HG03159 (cell line): ENCODE data around the gene PIWIL4.
"Not testable (repeated sequence)": the region's sequence is repeated elsewhere in the genome, so short reads cannot be mapped to it uniquely, and the experiment has no call there.

Source experiments
- ATAC-seq: cut with Tn5 transposase; IDR thresholded peaks from one replicate; pipeline ENCODE4 v1.9.1; 2021; ENCODE audit warnings: mild to moderate bottlenecking, moderate library complexity; ENCODE audit not compliant: unreplicated experiment

The PIWIL4 gene

GRCh38 chr11:94583866-94584500 is 16.8 kb downstream of the PIWIL4 start:
- ATAC-seq: no peak

GRCh38 chr11:94584978-94585377 is 17.8 kb downstream of the PIWIL4 start:
- no peak for ATAC-seq

GRCh38 chr11:94585399-94585798 is 18.2 kb downstream of the PIWIL4 start:
- ATAC-seq: no peak

GRCh38 chr11:94586546-94586945 is 19.4 kb downstream of the PIWIL4 start:
- ATAC-seq: no peak

- no peak for ATAC-seq
These were observed 19.8 kb downstream of the PIWIL4 start for GRCh38 chr11:94586978-94587377.

- ATAC-seq: no peak
These were observed 21.3 kb downstream of the PIWIL4 start for GRCh38 chr11:94588366-94588942.

GRCh38 chr11:94590352-94591041 is 23.3 kb downstream of the PIWIL4 start:
- ATAC-seq: no peak

- peak; percentile 87 for ATAC-seq
These were observed 25.9 kb downstream of the PIWIL4 start for GRCh38 chr11:94593030-94593429.

- no peak for ATAC-seq
These were observed 27.9 kb downstream of the PIWIL4 start for GRCh38 chr11:94595076-94595475.

- no peak for ATAC-seq
These were observed 30.7 kb downstream of the PIWIL4 start for GRCh38 chr11:94597896-94598295.

GRCh38 chr11:94599510-94599909 is 32.3 kb downstream of the PIWIL4 start:
- ATAC-seq: no peak

- peak; percentile 88 for ATAC-seq
These were observed 35.5 kb downstream of the PIWIL4 start for GRCh38 chr11:94602430-94603372.

- ATAC-seq: no peak
These were observed 36.4 kb downstream of the PIWIL4 start for GRCh38 chr11:94603587-94603986.

GRCh38 chr11:94604482-94604881 is 37.3 kb downstream of the PIWIL4 start:
- ATAC-seq: no peak

- ATAC-seq: no peak
These were observed 46.0 kb downstream of the PIWIL4 start for GRCh38 chr11:94613120-94613519.

GRCh38 chr11:94623120-94623735 is 56.1 kb downstream of the PIWIL4 start:
- ATAC-seq: peak; percentile 96

- ATAC-seq: not testable (repeated sequence)
These were observed 58.3 kb downstream of the PIWIL4 start for GRCh38 chr11:94625422-94625821.

- not testable (repeated sequence) for ATAC-seq
These were observed 59.9 kb downstream of the PIWIL4 start for GRCh38 chr11:94627003-94627560.

- no peak for ATAC-seq
These were observed 62.6 kb downstream of the PIWIL4 start for GRCh38 chr11:94629741-94630140.

GRCh38 chr11:94630221-94630620 is 63.1 kb downstream of the PIWIL4 start:
- ATAC-seq: no peak
